Jurkat, Clone E6-1 (cell line): ENCODE data around the gene LIN7B.
"Not testable (repeated sequence)": the region's sequence is repeated elsewhere in the genome, so short reads cannot be mapped to it uniquely, and the experiment has no call there.

Source experiments
- DNase-seq: peaks from one replicate; pipeline ENCODE4 v3.0.0-alpha.2; 2011; ENCODE audit warnings: low read depth, low spot score
- H3K4me3 ChIP-seq: 2 replicates; pipeline ENCODE4 v1.5.1; 2011; ENCODE audit warnings: mild to moderate bottlenecking, low read length, control low read depth, moderate library complexity

Gene LIN7B

DNA sequence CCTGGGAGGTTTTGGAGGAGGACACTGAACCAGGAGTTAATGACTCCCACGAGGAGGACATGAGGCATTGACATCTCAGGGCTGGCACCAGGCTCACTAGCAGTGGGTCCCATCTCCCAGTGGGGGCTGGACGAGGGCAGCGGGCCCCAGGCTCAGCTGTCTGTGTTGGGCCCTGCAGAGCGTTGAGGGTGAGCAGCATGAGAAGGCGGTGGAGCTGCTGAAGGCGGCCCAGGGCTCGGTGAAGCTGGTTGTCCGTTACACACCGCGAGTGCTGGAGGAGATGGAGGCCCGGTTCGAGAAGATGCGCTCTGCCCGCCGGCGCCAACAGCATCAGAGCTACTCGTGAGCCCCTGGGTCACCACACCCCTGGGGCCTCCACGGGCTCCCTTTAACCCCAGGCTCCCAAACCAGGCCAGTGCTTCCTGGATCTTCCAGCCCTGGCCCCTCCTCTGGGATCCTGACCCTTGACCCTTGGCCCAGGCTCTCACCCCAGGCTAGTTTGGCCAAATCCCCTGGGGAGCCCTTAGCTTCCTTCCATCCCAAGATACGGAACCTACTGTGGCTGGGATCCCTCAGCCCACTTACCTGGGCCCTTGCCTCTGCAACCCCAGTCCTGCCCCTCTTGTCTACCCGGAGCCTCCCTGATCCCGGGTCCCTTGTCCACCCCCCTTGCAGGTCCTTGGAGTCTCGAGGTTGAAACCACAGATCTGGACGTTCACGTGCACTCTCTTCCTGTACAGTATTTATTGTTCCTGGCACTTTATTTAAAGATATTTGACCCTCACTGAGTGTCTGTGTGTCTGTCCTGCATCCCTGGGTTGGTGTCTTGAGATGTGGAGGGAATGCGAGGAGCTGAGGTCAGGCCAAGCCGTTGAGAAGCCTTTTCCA lies 3.8 kb downstream of the LIN7B start:
- peak overlapping the region; percentile 72 for H3K4me3 ChIP-seq
- no peak for DNase-seq

DNA sequence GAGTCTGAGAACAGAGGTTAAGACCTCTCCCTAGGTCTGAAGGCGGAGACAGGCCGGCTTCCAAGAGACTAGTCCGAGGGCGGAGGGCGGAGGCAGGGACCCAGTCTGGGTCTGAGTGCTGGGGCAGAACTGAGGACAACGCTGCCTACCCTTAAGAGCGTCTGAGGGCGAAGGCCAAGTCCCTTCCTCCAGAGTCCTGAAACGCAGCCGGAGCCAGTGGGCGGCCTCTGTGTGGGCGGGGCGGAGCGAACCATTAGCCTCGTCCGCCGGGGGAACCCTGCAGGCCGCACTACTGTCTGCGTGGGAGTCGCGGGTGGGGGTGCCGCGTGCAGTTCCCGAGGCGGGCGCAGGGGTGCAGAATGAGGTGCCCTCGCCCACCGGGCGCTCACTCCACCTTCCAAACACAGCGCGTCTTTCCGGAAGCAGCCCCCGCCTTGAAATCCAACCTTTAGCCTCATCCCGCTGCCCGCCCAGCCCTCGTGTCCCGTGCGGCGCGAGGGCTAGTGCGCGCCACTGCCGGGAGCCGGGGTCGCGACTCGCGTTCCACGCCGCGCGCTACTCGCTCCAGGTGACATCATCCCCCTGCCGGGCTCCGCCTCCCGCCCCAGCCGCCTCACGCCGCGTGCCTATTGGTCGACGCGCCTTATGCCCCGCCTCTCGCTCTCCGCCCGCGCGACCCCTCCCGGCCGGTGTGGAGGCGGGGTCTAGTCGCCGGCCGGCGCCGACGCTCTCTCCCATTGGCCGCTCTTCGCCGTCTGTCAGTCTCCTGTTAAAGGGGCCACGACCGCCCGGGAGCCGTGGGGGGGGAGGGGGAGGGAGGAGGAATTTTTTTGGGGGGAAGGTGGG lies 4.6 kb downstream of the LIN7B start, which contains the start of gene C19orf73:
Gene C19orf73, minus strand, starts transcription at position 579 of the 846 bp plus-strand sequence. Its CDS starts 121 bp downstream, at position 458.
- peak within 1 kb of the TSS; percentile 72 for H3K4me3 ChIP-seq
- peak; percentile 91 for DNase-seq

DNA sequence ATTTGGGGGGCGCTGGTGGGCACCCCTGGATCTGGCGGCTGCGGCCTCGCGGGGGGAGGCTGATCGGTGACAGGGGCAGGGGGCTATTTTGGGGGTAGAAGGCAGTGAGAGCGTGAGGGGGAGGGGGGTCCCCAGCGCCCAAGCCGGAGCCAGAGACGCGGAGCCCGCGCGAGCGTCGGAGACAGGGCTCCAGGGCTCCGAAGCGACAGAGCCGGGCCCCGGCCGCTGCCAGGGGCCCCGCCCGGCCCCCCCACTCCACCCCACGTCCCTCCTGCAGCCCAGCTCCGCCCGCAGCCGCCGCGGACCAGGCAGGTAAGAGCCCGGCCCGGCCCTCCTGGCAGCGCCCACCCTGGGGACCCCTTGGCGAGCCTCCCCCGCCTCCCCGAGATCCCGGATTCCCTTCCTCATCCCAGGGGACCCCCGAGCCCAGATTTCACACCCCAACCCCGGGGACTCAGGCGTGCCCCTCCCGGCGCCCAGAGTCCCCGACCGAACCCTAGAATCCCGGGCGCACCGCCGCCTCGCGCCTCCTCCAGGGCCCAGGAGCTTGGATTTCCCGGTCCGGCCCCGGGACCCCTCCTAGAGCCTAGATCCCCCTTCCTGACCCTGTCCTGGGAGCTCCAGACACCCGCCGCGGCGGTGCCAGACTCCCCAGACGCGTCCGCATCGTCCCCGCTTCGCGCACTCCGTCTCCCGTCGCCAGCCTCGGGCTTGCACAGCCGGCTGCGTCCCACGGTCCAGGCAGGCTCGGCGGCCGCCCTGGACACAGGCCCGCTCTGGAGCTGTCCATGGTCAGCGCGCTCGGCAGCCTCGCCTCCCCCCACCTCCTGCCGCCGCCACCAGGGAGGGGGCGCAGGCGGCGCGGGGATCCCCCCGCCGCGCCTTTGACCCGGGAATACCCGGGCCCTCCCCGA lies 5.5 kb downstream of the LIN7B start, which contains the start of gene PPFIA3:
Gene PPFIA3, plus strand, starts transcription at position 134 of the 914 bp plus-strand sequence. CDS start 8,330 bp downstream, outside the sequence.
- H3K4me3 ChIP-seq: peak within 1 kb of the TSS; percentile 72
- no peak for DNase-seq

DNA sequence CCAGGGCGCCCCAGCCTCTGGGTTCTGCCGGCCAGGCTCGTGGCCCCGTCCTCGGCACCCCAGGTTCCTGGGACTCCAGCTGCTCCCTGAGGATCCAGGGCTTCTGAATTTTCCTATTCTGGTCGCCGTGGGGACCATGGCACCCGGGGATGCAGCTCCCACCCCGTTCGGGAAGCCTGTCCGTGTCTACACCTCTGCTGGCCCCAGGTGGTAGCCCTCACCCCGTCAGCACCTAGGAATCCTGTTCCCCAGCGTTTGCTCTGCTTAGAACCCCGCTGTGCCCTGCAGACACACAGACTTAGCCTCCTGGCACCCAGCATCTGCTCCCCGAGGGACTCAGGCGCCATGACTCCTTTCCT lies 6.1 kb downstream of the LIN7B start:
- DNase-seq: no peak
- no peak overlapping the region; the same call in 1 of the 2 replicates for H3K4me3 ChIP-seq

DNA sequence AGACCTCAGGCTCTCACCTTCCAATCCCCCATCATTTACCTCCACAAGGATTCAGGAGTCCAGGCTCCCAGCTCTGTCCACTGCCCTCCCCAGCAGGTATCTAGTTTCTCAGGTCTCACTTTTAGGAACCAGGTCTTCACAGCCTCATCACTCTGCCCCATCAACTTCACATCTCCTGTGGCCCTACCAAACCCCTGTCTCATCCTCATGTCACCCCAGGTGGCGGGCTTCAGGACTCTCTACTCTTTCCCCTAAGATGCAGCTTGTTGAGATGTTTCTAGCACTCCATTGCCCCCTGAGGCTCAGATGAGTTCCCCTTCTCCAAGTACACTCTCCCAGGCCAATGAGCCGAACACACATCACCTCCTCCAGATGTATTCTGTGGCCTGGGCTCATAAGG lies 6.7 kb downstream of the LIN7B start:
- no peak for DNase-seq
- H3K4me3 ChIP-seq: no peak overlapping the region

DNA sequence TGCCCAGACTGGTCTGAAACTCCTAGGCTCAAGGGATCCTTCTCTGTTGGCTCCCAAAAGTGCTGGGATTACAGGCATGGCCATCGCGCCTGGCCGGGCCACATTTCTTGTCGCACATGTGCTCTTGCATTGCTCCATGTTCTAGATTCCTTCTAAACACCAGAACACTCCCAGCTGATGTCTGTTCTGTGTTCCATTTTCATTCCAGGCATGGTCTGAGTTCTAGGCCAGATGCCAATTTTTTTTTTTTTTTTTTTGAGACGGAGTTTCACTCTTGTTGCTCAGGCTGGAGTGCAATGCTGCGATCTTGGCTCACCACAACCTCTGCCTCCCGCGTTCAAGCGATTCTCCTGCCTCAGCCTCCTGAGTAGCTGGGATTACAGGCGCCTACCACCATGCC lies 7.7 kb downstream of the LIN7B start:
- DNase-seq, H3K4me3 ChIP-seq: not testable (repeated sequence)

DNA sequence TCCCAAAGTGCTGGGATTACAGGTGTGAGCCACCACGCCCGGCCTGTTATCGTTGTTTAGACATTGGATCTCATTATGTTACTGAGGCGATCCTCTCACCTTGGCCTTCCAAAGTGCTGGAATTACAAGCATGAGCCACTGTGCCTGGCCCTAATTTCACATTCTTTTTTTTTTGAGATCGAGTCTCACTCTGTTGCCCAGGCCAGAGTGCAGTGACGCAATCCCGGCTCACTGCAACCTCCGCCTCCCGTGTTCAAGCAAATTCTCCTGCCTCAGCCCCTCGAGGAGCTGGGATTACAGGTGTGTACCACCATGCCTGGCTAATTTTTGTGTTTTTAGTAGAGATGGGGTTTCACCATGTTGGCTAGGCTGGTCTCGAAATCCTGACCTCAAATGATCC lies 9.1 kb downstream of the LIN7B start:
- not testable (repeated sequence) for DNase-seq

DNA sequence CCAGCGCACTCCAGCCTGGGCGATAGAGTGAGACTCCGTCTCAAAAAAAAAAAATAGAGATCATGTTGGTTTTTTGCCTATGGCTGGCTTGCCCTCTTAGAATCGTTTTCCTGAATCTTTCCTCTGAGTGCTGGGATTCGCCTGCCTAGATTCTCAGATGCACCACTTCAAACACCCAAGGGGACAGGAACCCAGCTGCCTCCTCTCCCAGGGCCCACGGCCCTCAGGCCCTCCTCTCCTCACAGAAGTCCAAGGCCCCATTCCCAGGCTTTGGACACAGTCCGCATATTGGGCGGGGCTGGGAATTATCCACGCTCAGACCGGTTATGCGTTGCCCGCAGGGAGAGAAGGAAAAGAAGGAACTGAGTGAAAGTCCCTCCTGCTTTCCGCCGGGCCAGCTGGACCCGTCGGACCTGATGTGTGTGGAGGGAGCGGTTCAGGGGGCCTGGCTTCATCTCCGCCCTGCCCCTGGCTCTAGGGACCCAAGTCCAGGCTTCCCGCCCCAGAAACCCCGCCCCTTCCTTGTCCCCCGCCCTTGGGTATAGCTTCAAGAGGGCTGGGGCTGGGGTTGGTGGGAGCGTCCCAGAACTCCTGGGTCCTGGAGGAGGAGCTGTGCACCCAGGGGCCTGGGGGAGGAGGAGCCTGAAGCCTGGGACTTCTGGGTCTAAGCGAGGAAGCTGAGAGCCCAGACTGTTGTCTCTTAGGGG lies 11.0 kb downstream of the LIN7B start:
- H3K4me3 ChIP-seq: no peak overlapping the region
- no peak for DNase-seq

More for the DNA sequence above, 9.1 kb downstream of the LIN7B start:
- H3K4me3 ChIP-seq: not testable (repeated sequence)

DNA sequence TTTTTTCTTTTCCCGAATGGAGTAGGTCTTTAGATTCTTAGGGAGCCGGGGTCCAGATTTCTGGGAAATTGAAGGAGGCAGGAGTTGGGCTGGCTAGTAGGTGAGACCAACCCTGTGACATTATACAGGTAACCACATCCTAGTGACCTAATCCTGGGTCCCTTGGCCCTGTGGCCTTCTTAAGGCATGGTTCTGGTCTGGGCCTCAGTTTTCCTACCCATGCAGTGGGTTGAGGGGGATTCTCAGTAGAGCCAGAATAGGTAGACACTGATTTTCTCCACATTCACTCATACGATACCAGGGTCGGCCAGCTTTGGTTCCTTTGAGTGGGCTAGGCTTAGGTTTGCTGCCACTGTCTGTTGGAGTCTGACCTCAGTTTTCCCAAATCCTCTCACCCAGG lies 12.4 kb downstream of the LIN7B start:
- H3K4me3 ChIP-seq: no peak overlapping the region
- no peak for DNase-seq

DNA sequence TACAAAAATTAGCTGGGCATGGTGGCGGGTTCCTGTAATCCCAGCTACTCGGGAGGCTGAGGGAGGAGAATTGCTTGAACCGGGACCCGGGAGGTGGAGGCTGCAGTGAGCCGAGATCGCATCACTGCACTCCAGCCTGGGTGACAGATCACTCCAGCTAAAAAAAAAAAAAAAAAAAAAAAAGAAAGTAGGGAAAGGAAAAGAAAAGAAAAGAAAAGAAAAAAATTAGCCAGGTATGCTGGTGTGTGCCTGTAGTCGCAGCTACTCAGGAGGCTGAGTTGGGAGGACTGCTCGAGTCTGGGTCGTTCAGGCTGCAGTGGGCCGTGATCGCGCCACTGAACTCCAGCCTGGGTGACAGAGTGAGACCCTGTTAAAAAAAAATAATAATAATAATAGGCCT lies 13.1 kb downstream of the LIN7B start:
- not testable (repeated sequence) for H3K4me3 ChIP-seq, DNase-seq

DNA sequence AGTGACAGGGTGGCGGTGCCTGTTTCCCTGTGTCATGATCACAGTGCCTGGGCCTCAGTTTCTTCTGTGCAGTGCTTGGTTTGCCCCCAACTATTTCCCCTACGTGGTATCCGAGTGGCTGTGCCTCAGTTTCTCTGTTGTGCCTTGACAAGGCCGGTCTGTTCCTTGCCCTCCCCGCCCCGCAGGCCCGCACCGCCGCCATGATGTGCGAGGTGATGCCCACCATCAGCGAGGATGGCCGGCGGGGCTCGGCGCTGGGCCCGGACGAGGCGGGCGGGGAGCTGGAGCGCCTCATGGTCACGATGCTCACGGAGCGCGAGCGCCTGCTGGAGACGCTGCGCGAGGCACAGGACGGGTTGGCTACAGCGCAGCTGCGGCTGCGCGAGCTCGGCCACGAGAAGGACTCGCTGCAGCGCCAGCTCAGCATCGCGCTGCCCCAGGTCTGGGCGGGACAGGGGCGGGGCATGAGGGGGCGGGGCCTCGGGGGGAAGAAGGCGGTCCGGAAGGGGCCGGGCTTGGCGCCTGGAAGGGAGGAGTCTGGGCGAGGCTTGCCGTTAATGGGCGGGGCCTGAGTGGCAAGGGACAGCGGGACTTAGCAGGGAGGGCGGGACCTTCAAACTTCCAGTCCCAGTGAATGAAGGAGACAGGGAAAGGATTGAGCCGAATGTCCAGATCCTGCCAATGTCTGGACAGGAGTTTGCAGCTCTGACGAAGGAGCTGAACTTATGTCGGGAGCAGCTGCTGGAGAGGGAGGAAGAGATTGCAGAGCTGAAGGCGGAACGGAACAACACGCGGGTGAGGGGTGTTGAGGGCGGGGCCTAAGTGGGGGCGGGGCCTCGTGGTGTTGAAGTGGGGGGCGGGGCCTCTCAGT lies 13.7 kb downstream of the LIN7B start:
- peak overlapping the region; percentile 63 for H3K4me3 ChIP-seq
- DNase-seq: peak; percentile 90

DNA sequence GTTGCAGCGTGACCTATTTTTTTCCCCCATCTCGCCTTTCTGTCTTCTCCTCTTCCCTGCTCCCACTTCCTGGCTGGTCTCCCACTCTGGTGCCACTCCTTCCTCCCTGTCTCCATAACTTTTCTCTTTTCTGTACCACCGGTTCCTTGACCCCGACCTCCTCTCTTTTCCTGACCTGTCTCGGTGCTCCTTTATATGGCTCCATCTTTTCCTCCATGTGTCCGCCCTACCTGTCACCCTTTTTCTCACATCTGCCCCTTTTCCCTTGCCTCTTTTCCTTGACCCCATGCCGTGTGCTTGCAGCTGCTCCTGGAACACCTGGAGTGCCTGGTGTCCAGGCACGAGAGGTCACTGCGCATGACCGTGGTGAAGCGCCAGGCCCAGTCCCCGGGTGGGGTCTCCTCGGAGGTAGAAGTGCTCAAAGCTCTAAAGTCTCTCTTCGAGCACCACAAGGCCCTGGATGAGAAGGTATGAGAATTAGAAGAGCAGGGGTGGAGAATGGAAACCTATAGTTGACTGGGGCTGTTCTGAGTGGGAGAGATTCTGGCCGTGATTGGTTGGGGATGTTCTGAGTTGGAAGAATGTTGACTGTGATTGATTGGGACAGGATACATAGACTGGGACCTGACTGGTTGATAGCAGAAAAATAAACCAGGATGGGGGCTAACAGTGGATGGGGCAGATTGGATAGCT lies 14.5 kb downstream of the LIN7B start:
- peak overlapping the region; percentile 63 for H3K4me3 ChIP-seq
- no peak for DNase-seq

DNA sequence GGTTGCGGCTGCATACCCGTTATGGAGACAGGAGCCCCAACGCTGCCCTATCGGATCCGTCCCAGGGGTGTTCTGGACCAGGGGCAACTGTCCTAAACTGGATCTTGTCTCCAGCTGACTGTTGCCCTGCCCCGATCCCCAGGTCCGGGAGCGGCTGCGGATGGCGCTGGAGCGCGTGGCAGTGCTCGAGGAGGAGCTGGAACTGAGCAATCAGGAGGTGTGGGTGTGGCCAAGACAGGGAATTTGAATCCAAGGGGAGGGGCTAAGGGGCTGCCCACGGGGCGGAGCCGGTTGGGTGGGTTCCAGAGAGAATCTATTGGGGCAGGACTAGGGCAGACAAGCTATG lies 15.0 kb downstream of the LIN7B start:
- no peak overlapping the region for H3K4me3 ChIP-seq
- no peak for DNase-seq

DNA sequence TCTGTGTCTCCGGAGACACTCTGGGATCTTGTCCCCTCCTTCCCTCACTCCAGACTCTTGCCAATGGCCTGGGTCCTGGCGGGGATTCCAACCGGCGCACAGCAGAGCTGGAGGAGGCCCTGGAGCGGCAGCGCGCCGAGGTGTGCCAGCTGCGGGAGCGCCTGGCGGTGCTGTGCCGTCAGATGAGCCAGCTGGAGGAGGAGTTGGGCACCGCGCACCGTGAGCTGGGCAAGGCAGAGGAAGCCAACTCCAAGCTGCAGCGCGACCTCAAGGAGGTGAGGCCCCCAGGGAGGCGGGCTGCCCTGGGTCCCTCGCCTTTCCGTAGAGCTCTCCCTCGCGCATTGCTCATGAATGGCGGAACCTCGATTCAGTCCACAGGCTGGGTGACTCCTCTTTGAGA lies 16.2 kb downstream of the LIN7B start:
- no peak overlapping the region for H3K4me3 ChIP-seq
- no peak for DNase-seq

DNA sequence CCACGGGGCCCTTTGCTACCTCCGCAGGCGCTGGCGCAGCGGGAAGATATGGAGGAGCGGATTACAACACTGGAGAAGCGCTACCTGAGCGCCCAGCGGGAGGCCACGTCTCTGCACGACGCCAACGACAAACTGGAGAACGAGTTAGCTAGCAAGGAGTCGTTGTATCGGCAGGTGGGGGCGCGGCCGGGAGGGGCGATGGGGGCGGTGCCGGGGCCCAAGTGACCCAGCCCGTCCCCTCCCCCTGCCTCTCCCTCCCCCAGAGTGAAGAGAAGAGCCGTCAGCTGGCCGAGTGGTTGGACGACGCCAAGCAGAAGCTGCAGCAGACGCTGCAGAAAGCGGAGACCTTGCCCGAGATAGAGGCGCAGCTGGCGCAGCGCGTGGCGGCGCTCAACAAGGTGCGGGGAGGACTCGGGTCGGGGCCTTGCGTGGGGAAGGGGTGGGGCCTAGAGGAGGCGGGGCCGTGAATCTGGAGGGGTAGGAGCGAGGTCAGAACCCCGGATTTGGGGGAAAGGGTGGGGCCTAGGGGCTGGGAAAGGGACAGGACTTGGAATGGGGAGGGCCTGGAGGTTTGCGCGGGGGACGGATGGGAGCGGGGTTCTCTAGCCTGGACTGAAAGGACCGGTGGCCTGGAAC lies 18.9 kb downstream of the LIN7B start:
- DNase-seq: no peak

DNA sequence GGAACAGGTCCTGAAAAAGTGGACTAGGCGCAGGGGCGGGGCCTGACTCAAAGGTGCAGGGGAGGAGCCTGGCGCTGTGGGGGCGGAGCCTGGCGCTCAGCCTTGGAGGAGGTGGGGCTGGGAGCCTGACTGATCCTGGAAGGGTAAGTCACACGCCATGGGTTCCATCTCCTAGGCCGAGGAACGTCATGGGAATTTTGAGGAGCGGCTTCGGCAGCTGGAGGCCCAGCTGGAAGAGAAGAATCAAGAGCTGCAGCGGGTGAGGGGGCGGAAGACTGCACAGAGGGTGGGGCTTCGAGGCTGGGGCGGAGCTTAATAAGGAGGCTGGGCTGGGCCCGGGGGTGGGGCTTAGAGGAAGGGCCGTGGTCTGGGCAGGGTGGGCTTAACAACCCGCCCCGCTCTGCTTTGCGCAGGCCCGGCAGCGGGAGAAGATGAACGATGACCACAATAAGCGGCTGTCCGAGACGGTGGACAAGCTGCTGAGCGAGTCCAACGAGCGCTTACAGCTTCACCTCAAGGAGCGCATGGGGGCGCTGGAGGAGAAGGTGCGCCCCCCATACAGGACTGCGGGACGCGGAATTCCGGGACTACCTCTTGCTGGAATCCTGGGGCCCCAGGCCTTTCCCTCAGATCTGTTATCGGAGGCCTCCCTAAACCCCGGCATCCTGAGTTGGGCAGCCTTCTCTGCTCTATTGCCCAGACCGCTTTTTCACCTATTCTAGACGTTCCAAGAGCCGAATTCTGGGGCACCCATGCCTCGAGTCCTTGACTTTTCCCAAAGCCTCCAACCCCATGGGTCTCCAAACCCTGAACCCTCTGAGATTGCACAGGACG lies 19.7 kb downstream of the LIN7B start:
- H3K4me3 ChIP-seq: no peak overlapping the region
- DNase-seq: no peak

More for the DNA sequence above, 18.9 kb downstream of the LIN7B start:
- H3K4me3 ChIP-seq: no peak overlapping the region
